Effector memory CD4-positive, alpha-beta T cell (primary cell): ENCODE data around the gene DVL1.

ENCODE experiments used
- DNase-seq, 3 donors: peaks; one replicate each; pipeline ENCODE4 v3.0.0-alpha.2; 2020
- H3K27ac ChIP-seq: 2 replicates; pipeline ENCODE4 v1.7.0; 2013; ENCODE audit warnings: mild to moderate bottlenecking, low read length, moderate library complexity; ENCODE audit not compliant: insufficient read depth, poor library complexity, severe bottlenecking
- H3K27me3 ChIP-seq: replicated peaks from 2 replicates; pipeline ENCODE4 v1.7.0; 2013; ENCODE audit warnings: mild to moderate bottlenecking, low read length; ENCODE audit not compliant: insufficient read depth, control insufficient read depth, poor library complexity, severe bottlenecking
- H3K36me3 ChIP-seq: 2 replicates; pipeline ENCODE4 v1.7.0; 2013; ENCODE audit warnings: mild to moderate bottlenecking, low read length, moderate library complexity; ENCODE audit not compliant: control insufficient read depth, insufficient read depth
- H3K4me1 ChIP-seq: 2 replicates; pipeline ENCODE4 v1.7.0; 2013; ENCODE audit warnings: low read length, mild to moderate bottlenecking; ENCODE audit not compliant: control insufficient read depth, insufficient read depth, poor library complexity, severe bottlenecking
- H3K4me3 ChIP-seq: 2 replicates; pipeline ENCODE4 v1.7.0; 2013; ENCODE audit warnings: low read length, low read depth, mild to moderate bottlenecking; ENCODE audit not compliant: insufficient read depth, poor library complexity, severe bottlenecking
- H3K9me3 ChIP-seq: 2 replicates; pipeline ENCODE4 v1.7.0; 2013; ENCODE audit warnings: mild to moderate bottlenecking, low read length, moderate library complexity; ENCODE audit not compliant: control insufficient read depth

The DVL1 gene

DNA sequence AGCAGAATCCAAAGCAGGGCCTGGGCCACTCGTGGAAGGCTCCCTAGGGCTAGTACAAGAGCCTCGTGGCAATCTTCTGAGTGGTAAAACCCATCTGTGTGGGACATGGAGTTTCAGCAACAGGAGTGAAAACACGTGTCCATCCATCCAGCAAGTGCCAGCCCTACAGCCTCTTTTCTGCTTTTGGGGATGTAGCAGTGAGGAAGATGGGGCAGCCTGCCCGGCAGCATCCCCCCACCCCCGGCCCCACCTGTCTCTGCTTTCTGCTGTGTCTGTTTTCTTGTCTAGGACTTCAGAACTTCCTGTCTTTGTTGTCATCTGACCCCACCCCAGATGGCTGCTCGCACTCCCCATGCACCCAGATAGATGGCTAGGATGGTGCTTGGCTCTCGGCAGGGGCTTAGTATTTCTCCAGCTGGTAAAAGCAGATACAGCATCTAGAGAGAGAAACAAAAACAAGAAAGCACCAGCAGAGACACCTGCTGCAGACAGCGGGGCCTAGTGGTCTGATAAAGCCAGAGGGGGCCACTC, 23.1 kb downstream of the DVL1 start:
- Histone ChIP-seq H3K27me3 (no peaks in the 10 kb centered on the region), H3K4me3 (peak overlapping the region; percentile 78), H3K27ac (no peak overlapping the region), H3K9me3 (no peaks in the 10 kb centered on the region), H3K4me1 (peaks cover 36% of the 10 kb centered on the region), H3K36me3 (peaks cover 20% of the 10 kb centered on the region)
- no peak for DNase-seq

GRCh38 chr1:1325288-1326074, 23.7 kb downstream of the DVL1 start:
- Histone ChIP-seq H3K36me3 (peaks cover 23% of the 10 kb centered on the region), H3K4me3 (peak overlapping the region; percentile 78), H3K4me1 (peaks cover 34% of the 10 kb centered on the region), H3K27me3 (no peaks in the 10 kb centered on the region), H3K27ac (peak overlapping the region; percentile 72), H3K9me3 (no peaks in the 10 kb centered on the region)
- DNase-seq = no peak

DNA sequence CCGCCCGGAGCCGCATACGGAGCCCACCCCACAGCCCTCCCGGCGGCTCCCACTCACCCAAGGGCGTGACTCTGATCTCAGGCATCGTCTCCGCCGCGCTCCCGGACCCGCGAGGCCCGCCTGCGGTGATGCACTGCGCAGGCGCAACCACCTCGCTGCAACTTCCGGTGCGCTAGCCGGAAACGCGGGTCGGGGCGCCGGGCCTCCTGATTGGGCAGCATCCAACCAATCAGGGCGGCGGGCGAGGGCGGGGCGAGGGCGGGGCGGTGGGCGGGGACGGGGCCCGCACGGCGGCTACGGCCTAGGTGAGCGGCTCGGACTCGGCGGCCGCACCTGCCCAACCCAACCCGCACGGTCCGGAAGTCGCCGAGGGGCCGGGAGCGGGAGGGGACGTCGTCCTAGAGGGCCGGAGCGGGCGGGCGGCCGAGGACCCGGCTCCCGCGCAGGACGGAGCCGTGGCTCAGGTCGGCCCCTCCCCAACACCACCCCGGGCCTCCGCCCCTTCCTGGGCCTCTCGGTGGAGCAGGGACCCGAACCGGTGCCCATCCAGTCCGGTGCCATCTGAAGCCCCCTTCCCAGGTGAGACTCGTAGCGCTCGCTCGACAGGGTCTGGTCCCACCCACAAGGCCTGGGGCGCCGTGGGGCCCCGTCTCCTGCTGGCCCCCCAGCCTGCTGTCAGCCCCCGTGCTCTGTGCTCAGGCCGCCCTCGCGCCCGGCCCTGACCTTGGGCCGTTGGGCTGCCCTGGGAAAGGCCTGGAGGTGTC, 24.5 kb downstream of the DVL1 start, which contains the start of the genes CPTP and INTS11:
Gene CPTP, plus strand, starts transcription at position 279 of the 764 bp plus-strand sequence. CDS start 2,109 bp downstream, outside the sequence.
Gene INTS11, minus strand, starts transcription at position 137 of the 764 bp plus-strand sequence. Its CDS starts 52 bp downstream, at position 85.
- Histone ChIP-seq H3K9me3 (no peaks in the 10 kb centered on the region), H3K27ac (peak within 1 kb of the TSS; percentile 77), H3K4me3 (peak within 1 kb of the TSS; percentile 78), H3K36me3 (peaks cover 31% of the 10 kb centered on the region), H3K27me3 (no peaks in the 10 kb centered on the region), H3K4me1 (peaks cover 34% of the 10 kb centered on the region)
- peak; percentile 91 to 96 (median 95) for DNase-seq

DNA sequence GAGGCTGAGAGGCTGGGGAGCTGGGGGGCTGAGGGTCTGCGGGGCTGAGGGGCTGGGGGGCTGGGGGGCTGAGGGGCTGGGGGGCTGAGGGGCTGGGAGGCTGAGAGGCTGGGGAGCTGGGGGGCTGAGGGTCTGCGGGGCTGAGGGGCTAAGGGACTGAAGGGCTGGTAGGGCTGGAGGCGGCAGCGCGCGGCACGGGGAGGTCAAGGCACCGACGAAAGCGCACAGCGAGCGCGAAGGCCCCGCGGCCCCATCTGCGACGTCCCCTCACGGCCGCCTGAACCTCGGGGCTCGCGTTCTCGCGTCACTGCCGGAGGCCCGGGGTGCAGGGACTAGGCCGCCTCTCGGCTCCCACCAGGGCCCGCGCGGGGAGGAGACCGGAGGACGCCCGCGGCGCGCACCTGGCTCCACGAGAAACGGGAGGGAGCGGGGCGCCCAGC, 25.1 kb downstream of the DVL1 start:
- peak overlapping the region; percentile 78 for H3K4me3 ChIP-seq
- no peaks in the 10 kb centered on the region for H3K27me3 ChIP-seq
- peak overlapping the region; percentile 77 for H3K27ac ChIP-seq
- peaks cover 34% of the 10 kb centered on the region for H3K4me1 ChIP-seq
- peaks cover 35% of the 10 kb centered on the region for H3K36me3 ChIP-seq
- no peak for DNase-seq
- no peaks in the 10 kb centered on the region for H3K9me3 ChIP-seq

DNA sequence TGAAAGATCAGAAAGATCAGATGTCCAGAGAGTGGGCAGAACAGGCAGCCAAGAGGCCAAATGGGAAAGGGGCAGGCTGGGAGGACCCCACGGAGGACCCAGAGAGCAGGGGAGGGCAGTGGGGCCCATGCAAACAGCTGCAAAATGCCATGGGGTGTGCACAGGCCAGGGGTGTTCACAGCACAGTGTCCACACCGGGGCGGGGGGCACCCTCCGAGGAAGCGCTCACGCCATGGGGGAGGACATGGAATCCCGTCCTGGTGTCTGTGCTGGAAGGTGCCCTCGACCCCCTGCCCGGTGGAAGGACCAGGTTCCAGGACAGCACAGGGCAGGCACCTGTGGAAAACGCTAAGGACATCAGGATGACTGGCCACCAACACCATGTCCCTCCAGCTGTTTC, 26.3 kb downstream of the DVL1 start:
- no peak for DNase-seq
- H3K27ac ChIP-seq = no peak overlapping the region
- no peaks in the 10 kb centered on the region for H3K9me3 ChIP-seq
- H3K4me1 ChIP-seq = peaks cover 34% of the 10 kb centered on the region
- peaks cover 35% of the 10 kb centered on the region for H3K36me3 ChIP-seq
- H3K27me3 ChIP-seq = no peaks in the 10 kb centered on the region
- no peak overlapping the region for H3K4me3 ChIP-seq

- H3K4me3 ChIP-seq = no peak overlapping the region
- no peak overlapping the region for H3K27ac ChIP-seq
- peaks cover 32% of the 10 kb centered on the region for H3K36me3 ChIP-seq
- H3K27me3 ChIP-seq = no peaks in the 10 kb centered on the region
- H3K4me1 ChIP-seq = peaks cover 34% of the 10 kb centered on the region
- DNase-seq = no peak
- H3K9me3 ChIP-seq = no peaks in the 10 kb centered on the region
Measured at GRCh38 chr1:1322418-1322817, 26.8 kb downstream of the DVL1 start.

DNA sequence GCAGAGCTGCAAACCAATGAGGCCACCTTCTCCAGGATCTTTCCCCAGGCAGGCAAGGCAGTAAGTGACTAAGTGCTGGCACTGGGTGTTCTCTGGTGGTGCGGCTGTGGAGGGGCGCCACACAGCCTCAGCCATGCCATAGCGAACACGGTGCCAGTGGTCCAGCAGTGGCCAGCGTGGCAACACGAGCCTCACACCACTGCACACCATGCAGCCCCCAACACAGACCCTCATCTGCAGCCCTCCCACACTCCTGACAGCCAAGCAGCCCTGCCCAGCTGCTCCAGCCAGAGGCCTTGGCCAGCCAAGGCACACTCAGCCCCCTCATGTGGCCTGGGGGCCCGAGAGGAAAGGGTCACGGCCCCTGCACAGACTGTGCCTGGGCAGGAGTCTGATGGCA, 27.7 kb downstream of the DVL1 start:
- Histone ChIP-seq H3K27me3 (no peaks in the 10 kb centered on the region), H3K4me1 (peaks cover 34% of the 10 kb centered on the region), H3K4me3 (no peak overlapping the region), H3K36me3 (peaks cover 27% of the 10 kb centered on the region), H3K27ac (no peak overlapping the region), H3K9me3 (no peaks in the 10 kb centered on the region)
- no peak for DNase-seq

- peaks cover 28% of the 10 kb centered on the region for H3K4me1 ChIP-seq
- H3K36me3 ChIP-seq = peaks cover 27% of the 10 kb centered on the region
- no peaks in the 10 kb centered on the region for H3K27me3 ChIP-seq
- H3K27ac ChIP-seq = no peak overlapping the region
- no peak for DNase-seq
- no peaks in the 10 kb centered on the region for H3K9me3 ChIP-seq
- H3K4me3 ChIP-seq = no peak overlapping the region
Measured at GRCh38 chr1:1320666-1321448, 28.4 kb downstream of the DVL1 start.

DNA sequence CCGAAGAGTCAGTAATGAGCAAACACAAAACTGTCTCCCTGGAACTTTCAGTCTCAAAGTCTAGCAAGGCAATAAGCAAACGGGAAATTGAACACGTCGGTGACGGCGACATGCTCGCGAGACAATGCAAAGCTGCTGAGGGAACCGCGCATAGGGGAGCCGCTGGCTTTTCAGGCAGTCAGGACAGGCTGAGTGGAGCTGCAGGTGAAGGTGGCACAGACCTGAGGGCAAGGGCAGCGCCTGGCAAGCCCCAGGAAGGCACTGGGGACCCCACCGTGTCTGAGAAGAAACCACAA, 29.6 kb downstream of the DVL1 start:
- H3K4me1 ChIP-seq = peaks cover 16% of the 10 kb centered on the region
- H3K9me3 ChIP-seq = no peaks in the 10 kb centered on the region
- no peak for DNase-seq
- H3K27ac ChIP-seq = no peak overlapping the region
- peaks cover 30% of the 10 kb centered on the region for H3K36me3 ChIP-seq
- no peak overlapping the region for H3K4me3 ChIP-seq
- no peaks in the 10 kb centered on the region for H3K27me3 ChIP-seq
